Fibroblast of villous mesenchyme (primary cell): ENCODE results near the gene HIVEP3. TPM values are rescaled to one million over a fixed set of nuclear protein-coding genes. Genes with fewer than 3 reads are reported as not detected.
A peak's percentile ranks its signal among the peaks of the same experiment; 100 is the strongest.
"Not testable (repeated sequence)": the region's sequence is repeated elsewhere in the genome, so short reads cannot be mapped to it uniquely, and the experiment has no call there.

Source experiments
- DNase-seq: peaks from one replicate; pipeline ENCODE4 v3.0.0-alpha.2; 2010; ENCODE audit warnings: low read depth
- H3K4me3 ChIP-seq: 2 replicates; pipeline ENCODE4 v1.5.1; 2011; ENCODE audit warnings: low read depth, mild to moderate bottlenecking, low read length
- CTCF ChIP-seq: IDR thresholded peaks from 2 replicates; pipeline ENCODE4 v1.5.1; 2012; ENCODE audit warnings: low read depth, mild to moderate bottlenecking, low read length; ENCODE audit not compliant: insufficient read depth
- total RNA-seq: library from RNA; depleted of rRNA; stranded (reverse); fragments of >200 nt; gene quantifications from 2 replicates; pipeline ENCODE4 v1.2.3, GENCODE V29; 2012

The HIVEP3 gene
- total RNA-seq, 1 donor = 0.86 TPM

DNA sequence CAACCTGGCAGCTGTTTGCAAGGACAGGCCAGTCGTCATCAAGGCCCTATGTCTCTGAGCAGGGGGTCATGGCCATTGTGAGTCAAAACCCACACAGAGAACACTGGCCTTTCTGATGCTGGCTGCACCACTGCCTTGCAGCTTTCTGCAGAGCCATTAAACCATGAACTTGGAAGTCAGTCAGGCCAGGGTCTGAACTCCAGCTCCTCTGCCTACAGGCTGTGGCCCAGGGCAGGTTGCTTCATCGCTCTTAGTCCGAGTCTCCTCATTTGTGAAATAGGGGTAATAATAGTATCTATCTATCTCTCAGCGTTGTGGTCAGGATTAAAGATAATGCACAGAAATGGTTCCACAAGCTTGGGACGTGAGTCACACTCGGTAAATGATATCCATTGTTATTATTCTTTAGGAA lies 35.8 kb upstream of the HIVEP3 start:
- peak; percentile 85 for DNase-seq
- TF ChIP-seq CTCF = no peak
- H3K4me3 ChIP-seq = no peak overlapping the region

GRCh38 chr1:41953291-41953690 lies 34.6 kb upstream of the HIVEP3 start:
- TF ChIP-seq CTCF = no peak
- H3K4me3 ChIP-seq = no peak overlapping the region
- DNase-seq = no peak

DNA sequence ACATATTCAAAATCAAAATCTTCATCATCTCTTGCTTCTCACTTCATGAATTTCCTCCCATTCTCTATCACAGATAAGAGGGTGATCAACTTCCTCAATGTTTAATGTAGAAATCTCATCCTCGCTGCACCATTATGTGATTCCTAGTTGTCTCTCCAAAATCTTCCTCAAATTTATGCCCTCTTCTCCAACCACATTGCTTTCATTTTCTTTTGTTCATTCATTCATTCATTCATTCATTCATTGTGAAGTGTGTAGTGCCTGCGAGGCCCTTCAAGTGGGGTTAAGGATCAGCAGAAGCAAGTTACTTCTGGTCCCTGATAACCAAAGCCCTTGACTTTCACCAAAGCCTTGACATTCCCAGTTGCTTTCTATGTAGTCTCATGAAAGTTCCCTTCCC lies 33.5 kb upstream of the HIVEP3 start:
- no peak overlapping the region for H3K4me3 ChIP-seq
- DNase-seq = no peak
- TF ChIP-seq CTCF = no peak

DNA sequence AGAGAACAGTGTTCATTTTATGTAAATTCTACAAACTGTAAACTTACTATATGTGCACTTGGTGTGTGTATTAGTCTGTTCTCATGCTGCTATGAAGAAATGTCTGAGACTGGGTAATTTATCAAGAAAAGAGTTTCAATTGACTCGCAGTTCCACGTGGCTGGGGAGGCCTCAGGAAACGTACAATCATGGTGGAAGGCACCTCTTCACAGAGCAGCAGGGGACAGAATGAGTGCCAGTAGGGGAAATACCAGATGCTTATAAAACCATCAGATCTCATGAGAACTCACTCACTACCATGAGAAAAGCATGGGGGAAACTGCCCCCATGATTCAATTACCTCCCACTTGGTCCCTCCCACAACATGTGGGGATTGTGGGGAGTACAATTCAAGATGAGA lies 32.8 kb upstream of the HIVEP3 start:
- DNase-seq = not testable (repeated sequence)

DNA sequence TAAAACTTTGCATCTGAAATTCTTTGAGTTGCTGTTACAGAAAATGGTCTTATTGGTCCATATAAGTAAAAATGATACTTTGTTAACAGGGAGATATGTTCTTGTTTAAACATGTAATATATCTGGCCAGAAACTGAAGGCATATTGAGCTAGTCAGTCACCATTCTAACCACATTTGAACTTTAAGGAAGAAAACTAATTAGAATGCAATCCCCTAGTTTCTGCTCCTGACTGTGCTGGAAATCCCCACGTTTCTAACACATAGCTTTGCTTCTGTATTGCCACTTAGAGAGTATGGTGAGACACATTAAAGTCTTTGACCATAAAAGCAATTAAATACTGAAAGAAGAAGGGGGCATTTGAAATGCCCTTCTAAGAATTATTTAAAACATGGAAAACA lies 32.1 kb upstream of the HIVEP3 start:
- DNase-seq = no peak
- TF ChIP-seq CTCF = no peak
- H3K4me3 ChIP-seq = no peak overlapping the region

More for the DNA sequence above, 32.8 kb upstream of the HIVEP3 start:
- not testable (repeated sequence) for H3K4me3 ChIP-seq

DNA sequence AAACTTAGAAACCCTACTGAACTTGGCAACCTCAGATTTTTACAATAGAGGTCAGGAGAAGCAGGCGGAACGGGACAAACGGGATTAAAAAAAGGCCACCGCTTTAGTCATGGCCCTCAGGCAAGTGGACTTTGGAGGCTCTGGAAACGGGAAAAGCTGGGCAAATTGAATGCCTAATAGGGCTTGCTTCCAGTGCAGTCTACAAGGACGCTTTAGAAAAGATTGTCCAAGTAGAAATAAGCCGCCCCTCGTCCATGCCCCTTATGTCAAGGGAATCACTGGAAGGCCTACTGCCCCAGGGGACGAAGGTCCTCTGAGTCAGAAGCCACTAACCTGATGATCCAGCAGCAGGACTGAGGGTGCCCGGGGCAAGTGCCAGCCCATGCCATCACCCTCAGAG lies 27.2 kb upstream of the HIVEP3 start:
- not testable (repeated sequence) for DNase-seq, H3K4me3 ChIP-seq

DNA sequence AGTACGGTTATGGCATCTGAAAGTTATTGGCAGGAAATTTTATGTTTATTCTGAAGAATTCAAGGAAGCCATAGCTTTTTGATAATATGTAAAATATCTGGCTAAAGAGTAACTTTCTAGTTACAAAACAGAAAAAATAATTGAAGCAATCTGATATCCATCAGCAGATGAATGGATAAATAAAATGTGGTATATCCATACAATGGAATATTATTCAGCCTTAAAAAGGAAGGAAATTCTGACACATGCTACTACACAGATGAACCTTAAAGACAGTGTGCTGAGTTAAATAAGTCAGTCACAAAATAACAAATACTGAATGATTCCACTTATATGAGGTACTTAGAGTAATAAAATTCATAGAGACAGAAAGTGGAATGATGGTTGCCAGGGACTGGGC lies 25.0 kb upstream of the HIVEP3 start:
- no peak overlapping the region for H3K4me3 ChIP-seq
- no peak for TF ChIP-seq CTCF
- no peak for DNase-seq

DNA sequence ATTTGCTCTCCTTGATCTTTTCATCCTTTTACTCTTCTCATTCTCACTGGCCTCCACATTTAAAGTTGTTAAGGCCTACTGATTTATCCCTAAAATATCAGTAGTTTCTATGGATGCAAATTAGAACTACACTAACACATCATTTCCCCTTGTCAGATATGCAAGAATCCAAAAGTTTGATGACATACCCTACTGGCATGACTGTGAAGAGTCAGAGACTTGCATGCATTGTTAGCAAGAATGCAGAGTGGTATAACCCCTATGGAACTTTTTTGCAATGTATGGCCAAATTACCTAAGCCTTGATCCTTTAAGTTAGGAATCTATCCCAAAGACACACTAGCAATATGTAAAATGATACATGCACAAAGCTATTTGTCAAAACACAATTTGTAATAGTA lies 23.6 kb upstream of the HIVEP3 start:
- no peak for TF ChIP-seq CTCF

More for the DNA sequence above, 23.6 kb upstream of the HIVEP3 start:
- no peak for DNase-seq
- no peak overlapping the region for H3K4me3 ChIP-seq
